SIG-M5 (cell line): ENCODE results near the gene EYS.

Experiments used
- DNase-seq: peaks from one replicate; lab custom pipeline; 2025; lab: John Stamatoyannopoulos, UW

EYS gene

GRCh38 chr6:64723327-64724058, 983.5 kb downstream of the EYS start:
- DNase-seq: no peak

DNA sequence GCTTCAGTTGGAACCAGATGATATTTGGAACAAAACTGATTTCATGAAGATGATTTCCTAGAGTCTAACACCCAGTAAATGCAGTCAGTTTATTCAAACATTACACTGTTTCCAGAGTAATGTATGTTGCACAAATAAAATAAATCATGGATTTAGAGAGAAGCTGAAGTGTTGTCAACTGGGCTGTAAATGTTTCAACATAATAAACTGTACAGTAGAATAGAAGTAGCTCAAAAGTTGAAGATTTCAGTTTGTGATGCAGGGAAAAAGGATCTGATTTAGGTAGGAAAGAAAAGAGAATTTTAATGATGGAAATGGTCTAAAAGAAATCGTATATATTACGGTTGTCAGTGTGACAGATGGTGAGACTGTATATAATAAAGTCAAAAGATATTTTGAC, 985.2 kb downstream of the EYS start:
- no peak for DNase-seq

DNA sequence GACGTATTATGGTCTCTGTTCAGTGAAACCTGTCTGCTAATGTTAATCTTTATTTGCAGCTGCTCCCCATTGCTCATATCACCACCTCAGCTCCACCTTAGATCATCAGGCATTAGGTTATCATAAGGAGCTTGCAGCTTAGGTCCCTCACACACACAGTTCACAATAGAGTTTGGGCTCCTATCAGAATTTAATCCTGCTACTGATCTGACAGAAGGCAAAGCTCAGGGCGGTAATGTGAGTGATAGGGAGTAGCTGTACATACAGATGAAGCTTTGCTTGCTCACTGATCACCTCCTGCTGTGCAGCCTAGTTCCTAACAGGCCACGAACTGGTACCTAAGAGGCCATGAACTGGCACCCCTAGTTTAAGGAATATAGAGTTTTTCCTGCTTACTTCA, 989.7 kb downstream of the EYS start:
- no peak for DNase-seq

DNA sequence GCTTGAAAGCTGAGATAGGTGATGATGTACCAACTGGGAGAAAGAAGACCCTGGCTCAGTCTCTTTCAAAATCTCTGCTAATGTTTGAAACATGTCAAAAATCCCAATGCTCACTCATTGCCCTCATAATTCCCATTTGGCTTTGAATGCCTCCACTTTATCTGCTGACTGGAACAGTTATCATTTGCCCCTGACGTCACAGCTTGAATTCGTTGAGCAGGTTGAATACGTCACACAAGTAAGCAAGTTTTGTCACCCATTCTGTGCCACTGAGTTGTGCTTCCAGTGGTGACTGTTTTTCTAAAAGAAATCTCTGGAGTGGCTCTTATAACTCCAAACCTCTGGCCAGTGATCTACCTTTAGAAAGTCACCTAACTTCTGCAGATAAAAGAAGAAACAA, 991.4 kb downstream of the EYS start:
- DNase-seq: no peak

DNA sequence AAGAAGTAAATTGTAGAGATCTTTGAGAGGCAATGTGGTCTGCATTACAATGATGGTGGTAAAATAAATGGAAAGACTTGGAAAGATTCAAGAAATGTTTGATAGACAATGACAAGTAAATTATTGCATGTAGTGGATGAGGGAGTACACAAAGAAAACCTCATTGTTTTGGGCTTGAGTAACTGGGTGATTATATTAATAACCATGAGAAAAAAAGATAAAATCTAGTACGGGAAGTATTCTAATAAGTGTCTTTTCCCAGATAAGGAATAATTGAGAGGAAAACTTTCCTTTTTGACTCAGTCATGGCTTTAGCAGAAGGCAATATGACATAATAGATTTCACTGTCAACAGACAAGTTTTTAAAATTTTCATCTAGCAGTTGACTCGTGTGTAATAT, 993.0 kb downstream of the EYS start:
- no peak for DNase-seq

- no peak for DNase-seq
Measured at GRCh38 chr6:64713175-64713574, 993.9 kb downstream of the EYS start.

DNA sequence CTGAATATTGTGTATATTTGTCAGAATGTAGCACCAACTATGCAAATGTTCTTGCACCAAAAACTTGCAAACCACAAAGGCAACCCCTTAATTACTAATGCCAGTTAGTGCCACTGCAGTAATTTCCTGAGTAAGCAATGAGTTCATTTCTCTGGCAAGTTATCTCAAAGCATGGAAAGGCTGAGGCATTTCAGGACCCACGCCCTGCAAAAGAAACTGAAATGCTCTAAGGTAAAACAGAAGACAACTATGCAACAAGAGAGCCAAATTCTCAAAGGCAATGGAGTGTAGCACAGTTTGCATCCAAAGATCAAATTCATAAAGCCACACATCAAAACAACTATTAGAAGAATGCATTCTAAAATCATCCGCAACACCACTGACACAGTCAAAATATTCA, 994.4 kb downstream of the EYS start:
- no peak for DNase-seq

DNA sequence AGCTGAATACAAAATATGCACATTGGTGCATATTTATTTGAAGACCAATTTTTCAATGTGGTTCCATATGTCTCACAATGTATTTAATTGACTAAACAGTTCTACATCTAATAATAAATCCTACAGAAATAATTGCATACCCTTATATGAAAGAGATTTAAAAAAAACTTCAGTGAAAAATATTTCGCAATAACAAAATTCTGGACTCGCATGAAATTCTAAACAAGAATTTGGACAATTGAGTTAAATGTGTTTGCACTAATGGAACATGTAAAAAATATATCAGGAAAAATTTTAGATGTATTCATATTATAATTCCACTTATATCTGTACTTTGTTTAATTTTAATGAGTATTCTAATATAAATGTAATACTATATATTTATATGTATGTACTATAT, 1003.1 kb downstream of the EYS start:
- no peak for DNase-seq

- DNase-seq: no peak
Measured at GRCh38 chr6:64696053-64696452, 1011.0 kb downstream of the EYS start.

- no peak for DNase-seq
Measured at GRCh38 chr6:64694356-64694755, 1012.7 kb downstream of the EYS start.

- DNase-seq: no peak
Measured at GRCh38 chr6:64691064-64691463, 1016.0 kb downstream of the EYS start.

DNA sequence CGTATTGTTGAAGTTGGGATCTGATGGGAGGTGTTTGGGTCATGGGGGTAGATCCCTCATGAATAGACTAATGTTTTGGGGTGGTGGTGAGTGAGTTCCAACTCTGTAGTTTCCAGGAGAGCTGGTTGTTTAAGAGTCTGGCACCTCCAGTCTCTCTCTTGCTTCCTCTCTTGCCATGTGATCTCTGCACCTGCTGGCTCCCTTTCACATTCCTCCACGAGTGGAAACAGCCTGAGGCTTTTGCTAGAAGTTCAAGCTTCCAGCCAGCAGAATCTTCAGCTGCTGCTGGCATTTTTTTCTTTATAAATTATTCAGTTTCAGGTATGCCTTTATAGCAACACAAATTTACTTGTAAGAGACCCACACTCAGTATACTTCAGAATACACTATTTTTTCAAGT, 1021.6 kb downstream of the EYS start:
- no peak for DNase-seq

DNA sequence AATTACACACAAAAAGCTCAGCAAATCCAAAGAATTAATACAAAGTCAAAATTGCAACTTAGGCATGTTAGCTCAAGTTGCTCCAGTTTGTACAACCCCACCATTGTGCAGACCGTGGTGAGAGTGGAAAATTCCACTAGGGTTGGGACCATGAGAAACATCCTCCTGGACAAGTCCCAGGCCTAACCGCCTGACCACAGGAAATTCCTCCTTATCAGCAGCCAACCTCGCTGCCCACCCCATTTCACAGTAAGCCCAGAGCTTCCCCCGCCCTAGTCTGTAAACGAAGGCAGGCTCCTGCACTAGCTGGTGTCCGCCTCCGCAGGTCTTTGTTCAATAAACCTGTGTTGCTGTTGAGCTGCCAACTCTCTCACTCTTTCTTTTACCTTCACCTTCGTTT, 1023.3 kb downstream of the EYS start:
- DNase-seq: no peak

DNA sequence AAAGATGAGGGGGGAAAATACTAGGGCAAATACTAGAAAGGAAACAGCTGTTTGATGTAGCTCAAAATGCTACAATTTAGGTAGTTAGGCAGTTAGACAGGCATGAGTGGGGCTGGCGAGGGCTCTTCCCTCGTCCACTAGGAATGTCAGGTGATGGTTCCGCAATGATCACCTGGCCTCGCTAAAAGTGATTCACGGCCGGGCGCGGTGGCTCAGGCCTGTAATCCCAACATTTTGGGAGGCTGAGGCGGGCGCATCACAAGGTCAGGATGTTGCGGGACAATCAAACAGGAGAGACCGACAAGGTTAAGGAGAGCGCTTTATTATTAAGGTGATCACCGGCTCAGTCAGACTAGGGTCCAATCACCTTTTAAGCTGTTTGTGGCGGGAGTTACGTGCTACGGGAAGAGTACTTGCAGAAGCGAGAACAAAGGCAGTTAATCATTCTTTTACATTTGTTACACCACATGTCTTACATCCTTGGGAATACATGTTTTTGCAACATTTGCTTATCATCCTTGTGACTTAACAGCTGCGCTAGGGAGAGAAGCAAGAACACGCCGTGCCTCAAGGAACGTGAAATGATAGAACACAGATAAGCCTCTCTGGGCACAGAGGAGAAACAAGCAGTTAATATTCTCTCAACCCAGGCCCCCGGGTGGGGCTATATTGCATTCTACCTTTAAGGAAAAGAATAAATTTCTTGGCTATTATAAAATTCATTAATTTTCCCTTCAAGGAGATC, 1025.4 kb downstream of the EYS start:
- DNase-seq: no peak

GRCh38 chr6:64680446-64680845, 1026.6 kb downstream of the EYS start:
- DNase-seq: no peak

GRCh38 chr6:64679416-64679815, 1027.6 kb downstream of the EYS start:
- DNase-seq: no peak

GRCh38 chr6:64672651-64673050, 1034.4 kb downstream of the EYS start:
- no peak for DNase-seq

- DNase-seq: no peak
Measured at GRCh38 chr6:64672131-64672530, 1034.9 kb downstream of the EYS start.

DNA sequence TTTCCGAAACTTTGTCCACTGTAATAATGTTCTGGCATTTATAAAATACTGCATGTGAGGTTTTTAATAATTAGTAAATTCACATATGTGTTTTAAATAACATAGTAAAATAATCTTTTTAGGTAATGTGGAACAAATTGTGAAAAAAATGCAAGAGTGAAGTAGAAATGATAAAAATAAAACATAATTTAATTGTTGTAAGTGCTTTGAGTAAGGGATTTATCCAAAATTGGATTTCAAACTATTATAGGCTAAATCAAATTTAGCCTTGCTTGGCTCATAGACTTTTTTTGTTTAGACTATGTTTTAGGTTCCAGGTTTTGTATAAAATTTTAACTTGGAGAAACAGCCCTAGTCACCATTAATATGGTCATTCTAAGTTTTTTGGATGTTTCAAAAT, 1041.9 kb downstream of the EYS start:
- no peak for DNase-seq

- DNase-seq: no peak
Measured at GRCh38 chr6:64664480-64664879, 1042.5 kb downstream of the EYS start.

- DNase-seq: no peak
Measured at GRCh38 chr6:64644024-64644423, 1063.0 kb downstream of the EYS start.

DNA sequence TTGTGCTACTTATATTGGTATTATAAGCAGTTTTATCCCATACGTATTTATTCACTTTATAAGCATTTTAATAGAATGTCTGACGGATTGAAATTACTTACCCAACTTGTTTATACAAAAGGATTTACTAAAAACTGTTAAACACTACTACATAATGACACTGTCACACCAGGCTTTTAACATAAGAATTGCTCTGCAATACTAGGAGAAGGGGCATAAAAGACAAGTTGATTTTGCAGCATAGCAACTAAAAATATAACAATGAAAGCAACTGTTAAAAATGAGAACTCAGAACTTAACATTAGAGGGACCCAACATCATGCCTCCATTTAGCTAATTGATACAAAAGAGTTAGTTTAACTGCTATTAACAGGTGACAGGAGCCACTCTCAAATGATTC, 1076.1 kb downstream of the EYS start:
- no peak for DNase-seq

DNA sequence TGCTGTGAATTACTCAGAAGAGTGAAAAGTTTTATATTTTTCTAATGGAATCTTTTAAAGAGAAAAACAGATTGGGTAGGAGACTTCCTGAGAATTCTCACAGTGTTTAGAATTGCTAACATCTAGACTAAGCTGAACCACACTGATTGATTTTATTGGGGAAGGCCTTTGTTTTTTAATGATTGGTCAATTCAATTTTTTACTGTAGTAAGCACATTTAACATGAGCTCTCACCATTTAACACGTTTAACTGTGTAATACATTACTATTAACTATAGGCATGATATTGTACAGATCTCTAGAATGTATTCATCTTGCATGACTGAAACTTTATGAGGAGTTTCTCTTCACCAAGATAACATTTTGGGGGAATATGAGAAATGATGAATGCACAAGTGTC, 1084.1 kb downstream of the EYS start:
- DNase-seq: no peak

DNA sequence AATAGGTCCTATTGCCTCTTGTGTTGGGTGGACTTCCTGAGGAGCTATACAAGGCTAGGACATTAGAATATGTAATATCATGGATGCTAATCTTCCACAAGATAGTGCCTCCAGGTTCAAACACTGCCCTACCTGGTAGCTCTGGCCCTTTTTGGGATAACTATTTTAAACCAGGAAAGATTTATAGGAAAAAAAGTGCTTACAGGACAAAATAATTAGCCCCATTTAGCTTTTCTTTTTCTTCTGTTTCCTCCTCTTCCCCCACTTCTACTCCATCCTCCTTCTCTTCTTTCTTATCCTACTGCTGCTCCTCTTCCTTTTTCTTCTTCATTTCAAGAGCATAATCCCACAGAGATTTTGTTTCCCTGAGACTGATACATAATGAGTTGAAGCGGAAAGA, 1104.0 kb downstream of the EYS start:
- no peak for DNase-seq
